HG02798 (cell line): ENCODE results near the gene FAM229A.
"Not testable (repeated sequence)": the region's sequence is repeated elsewhere in the genome, so short reads cannot be mapped to it uniquely, and the experiment has no call there.

Source experiments
- ATAC-seq: cut with Tn5 transposase; IDR thresholded peaks from one replicate; pipeline ENCODE4 v1.9.1; 2021; ENCODE audit warnings: mild to moderate bottlenecking; ENCODE audit not compliant: unreplicated experiment, poor library complexity

Gene FAM229A, protein sequence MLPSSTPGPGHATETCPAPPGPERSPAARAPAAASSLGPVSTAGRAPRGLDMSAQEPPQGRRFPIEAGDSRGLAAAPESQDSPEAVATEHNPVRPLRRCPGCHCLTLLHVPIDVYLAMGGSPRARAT

DNA sequence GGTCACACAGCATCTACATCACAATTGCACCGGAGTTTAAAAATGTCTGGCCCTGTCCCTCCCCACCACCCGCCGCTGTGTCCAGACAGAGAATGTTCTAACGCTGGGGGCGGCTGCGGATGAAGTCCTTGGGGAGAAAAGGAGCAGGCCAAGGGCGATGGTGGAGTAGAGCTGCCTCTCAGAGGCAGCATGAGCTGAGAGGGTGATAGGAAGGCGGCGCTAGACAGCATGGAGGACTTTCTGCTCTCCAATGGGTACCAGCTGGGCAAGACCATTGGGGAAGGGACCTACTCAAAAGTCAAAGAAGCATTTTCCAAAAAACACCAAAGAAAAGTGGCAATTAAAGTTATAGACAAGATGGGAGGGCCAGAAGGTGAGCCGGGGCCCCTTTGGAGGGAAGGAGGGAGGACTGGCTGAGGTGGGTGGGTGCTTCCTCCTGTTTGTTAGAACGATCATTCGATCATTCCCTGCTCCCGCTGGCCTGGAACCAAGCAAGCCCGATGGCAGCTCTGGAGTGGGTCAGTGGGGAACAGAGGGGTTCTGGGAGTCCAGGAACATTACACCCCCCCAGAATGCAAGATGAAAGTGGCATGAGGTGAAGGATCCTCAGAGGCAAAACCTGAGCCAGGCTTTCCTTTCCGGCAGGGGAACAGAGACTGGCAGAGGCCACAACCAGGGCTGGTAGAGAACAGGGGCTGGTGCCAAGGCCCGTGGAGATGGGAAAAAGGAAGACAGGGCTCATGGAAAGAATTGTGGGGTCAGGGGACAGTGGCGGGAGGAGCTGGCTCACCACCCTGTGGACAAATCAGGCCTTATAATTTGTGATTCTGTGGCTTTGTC is at the start of gene FAM229A, which contains the start of gene TSSK3:
FAM229A (minus strand) TSS at position 12 of the 840 bp plus-strand sequence. CDS start 394 bp downstream, outside the sequence.
TSSK3 (plus strand) TSS at position 66 of the 840 bp plus-strand sequence; CDS start at position 229, 163 bp downstream.
- no peak for ATAC-seq

DNA sequence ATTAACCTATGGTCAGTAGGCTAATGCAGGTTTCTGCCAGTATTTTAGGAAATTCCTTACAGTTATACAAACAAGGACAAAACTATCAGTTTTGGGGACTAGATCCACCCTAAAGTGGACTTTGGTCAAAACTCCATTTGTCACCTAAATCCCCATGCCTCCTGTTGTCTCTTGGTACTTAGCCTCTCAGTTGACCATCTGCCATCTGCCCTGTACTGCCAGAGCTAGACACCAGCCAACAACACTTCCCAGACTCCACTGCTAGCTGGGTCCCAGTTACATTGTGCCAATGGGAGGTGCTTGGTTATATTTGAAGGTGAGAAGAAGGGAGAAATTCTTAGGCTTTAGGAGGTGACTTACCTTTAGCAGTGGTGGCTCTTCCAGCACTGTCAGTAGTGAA is 49.0 kb upstream of the FAM229A start:
- no peak for ATAC-seq

DNA sequence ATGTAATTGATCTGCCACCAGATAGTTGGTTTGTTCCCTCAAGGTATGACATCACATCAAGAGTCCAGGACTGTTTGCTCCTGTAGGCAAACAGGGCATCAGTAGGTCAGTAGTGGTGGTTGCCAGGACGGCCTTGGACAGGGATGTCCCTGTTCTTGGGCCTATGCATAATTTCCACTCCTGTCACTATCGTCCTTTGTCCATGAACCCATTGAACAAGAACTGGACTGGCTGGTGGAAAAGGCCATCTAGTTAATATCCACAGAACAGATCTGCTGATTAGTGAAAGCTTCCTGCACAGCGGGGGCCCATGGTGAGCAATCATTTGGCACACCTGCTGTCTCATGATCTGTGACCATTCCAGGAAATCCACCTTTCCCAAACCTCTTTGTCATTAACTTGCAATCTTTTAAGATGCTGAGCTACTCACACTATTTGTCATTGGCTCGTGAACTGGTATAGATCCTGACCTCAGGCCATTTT is 44.4 kb upstream of the FAM229A start:
- no peak for ATAC-seq

DNA sequence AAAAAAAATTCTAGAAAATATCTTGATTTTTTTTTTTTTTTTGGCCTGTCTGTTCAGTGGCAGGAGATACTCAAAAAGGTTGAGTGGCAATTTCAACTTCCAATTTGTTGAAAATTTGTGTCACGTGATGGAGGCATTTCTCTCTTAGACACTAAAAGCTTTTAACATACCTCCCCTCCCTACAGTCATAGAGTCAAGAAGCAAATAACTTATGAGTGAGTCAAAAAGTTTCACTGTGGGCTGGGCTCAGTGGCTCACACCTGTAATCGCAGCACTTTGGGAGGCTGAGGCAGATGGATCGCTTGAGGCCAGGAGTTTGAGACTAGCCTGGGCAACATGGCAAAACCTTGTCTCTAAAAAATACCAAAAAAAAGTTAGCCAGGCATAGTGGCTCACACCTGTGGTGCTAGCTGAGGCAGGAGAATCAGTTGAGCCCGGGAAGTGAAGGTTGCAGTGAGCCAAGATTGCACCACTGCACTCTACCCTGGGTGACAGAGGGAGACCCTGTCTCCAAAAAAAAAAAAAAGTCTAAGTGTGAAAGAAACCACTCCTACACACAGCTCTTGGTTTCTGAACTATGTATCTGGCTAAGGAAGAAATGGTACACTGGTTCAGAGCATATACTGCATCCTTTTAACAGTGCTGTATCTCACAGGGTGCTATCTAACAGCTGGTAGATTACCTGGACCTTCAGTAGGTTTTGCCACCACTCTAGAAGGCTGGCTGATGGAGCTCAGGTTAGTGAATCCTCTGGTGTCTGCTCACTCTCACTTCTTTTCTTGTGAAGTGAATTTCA is 43.6 kb upstream of the FAM229A start:
- ATAC-seq, result no peak

DNA sequence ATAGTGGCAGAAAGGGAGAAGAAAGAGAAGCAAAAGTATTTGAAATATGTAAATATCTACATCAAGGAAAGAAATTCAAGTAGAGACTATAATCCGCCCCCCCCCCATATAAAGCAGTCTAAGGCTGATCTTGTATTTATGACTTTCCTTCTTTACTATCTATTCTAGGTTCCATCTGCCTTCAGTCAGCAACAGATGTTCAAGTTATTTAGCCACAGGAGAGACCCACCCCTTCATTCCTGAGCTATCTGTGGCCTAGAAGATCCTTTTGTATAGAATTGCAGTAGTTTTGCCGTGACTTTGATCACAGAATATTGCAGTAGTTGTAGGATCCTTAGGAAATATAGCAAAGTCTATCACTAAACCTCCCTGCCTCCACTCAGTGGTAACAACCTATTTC is 42.7 kb upstream of the FAM229A start:
- ATAC-seq, result no peak

DNA sequence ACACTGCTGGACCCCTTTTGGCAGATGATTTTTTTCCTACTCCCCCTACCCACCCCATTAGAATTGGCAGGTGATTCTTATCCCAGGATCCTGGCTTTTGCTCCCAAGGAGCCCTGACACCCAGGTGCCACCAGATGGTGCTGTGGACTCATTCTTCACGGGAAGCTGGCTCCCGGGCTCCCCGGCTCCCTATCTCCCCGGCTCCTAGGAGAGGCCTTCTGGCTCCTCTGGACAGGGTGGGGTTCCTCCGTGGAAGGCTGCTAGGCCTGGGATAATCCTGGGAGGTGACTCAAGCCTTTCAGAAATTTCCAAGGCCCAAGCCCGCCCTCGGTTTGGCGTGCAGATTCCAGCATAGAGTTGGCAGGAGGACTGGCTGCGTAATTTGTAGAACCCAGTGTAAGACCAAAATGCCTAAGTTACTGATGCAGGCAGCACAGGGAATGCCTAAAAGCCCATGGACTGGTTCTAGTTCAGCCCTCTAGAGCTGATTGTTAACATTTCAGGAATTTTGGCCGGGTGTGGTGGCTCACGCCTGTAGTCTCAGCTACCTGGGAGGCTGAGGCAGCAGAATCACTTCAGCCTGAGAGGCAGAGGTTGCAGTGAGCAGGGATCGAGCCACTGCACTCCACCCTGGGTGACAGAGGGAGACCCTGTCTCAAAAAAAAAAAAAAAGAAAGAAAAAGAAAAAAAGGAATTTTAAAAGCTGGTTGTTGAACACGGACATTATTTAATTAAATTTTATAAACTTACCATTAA is 38.8 kb upstream of the FAM229A start:
- no peak for ATAC-seq

DNA sequence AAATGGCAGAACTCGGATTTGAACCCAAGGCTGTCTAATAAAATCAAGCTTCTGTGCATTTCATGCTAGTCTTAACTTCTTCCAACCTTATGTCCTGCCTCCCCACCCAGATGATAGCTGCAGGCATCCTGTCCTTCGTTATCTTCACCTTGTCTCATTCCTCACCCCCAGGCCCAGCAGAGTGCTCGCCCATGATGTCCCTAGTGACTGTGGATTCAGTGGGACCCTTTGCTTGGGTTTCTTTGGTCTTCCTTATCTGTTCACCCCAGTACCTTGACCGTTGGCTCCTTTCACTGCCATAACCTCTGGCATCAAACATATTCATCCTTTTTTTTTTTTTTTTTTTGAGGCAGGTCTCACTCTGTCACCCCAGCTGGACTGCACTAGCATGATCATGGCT is 37.6 kb upstream of the FAM229A start:
- ATAC-seq, result no peak

DNA sequence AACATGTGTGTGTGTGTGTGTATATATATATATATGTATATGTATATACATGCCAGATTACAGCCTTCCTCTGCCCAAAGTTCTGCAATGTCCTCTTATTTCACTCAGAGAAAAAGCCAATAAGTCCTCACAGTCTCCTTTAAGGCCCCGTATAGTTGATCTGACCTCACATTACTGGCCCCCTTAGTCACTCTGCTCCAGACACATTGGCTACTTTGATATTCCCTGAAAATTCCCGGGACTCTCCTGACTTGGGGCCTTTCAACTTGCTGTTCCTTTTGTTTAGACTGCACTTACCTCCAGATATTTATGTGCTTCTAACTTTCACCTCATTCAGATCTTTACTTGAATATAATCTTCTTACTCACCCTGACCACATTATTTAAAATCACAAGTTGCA is 36.1 kb upstream of the FAM229A start:
- ATAC-seq, result no peak

DNA sequence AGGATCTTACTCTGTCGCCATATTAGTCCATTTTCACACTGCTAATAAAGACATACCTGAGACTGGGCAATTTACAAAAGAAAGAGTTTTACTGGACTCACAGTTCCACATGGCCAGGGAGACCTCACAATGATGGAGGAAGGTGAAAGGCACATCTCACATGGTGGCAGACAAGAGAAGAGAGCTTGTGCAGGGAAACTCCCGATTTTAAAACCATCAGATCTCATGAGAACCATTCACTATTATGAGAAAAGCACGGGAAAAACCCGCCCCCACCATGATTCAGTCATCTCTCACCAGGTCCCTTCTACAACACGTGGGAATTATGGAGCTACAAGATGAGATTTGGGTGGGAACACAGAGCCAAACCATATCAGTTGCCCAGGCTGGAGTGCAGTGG is 34.2 kb upstream of the FAM229A start:
- not testable (repeated sequence) for ATAC-seq

DNA sequence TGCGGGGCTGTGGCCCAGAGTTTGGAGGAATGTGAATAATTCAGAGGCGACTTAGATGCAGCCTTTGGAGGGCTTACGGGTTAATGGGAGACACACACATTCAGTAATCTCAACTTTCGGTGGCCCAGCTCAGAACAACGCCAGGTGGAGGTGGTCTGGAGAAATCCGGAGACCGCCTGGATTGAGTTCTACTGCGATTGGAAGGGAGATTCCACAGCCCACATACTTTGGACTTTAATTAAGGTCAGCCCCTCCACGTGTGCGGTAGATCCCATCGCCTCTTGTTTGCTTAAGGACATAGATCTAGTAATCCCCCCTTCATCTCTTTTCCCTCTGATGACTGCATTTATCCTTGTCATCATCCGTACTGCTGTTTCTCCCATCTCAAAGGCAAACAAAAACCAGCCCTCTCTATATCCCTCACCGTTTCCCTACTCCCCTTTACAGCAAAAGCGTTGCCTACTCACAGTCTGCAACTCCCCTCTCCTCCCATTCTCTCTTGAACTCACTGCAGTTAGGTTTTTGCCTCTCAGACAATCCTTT is 32.7 kb upstream of the FAM229A start:
- ATAC-seq, result no peak

DNA sequence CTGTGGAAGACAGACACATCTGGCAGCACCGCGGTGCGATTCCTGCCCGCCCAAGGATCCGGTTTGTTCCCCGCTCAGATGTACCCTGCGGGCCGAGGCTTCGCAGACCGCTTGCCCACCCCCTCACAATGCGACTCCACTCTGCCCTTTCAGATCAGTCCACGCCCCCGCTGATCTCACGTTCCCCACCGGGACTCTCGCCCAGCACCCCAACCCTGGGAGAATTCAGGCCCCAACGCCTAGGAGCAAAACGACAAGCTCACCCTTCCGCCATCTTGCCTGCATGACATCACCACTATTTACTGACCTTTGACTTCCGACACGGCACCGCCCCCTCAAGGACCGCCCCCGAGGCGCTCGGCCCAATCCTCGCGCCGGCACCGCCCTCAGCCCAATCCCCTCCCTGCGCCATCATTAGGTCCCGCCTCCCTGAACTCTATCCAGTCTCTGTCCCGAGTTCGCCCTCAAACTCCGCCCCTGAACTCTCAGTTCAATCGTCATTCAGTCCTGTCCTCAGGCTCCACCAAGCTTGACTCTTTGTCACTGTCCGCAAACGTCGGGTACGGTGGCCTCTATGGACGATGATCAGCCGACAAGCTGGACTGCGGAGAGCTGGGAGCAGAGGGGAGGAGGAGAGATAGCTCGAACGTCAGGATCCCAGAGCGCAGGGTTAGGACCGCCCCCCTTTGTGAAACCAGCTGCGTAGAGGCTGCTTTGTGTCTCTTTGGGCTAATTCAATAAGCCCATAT is 32.0 kb upstream of the FAM229A start, which contains the start of gene BSDC1:
BSDC1 (minus strand) TSS at position 301 of the 749 bp plus-strand sequence; CDS start at position 274, 27 bp downstream.
- peak; percentile 99 for ATAC-seq

DNA sequence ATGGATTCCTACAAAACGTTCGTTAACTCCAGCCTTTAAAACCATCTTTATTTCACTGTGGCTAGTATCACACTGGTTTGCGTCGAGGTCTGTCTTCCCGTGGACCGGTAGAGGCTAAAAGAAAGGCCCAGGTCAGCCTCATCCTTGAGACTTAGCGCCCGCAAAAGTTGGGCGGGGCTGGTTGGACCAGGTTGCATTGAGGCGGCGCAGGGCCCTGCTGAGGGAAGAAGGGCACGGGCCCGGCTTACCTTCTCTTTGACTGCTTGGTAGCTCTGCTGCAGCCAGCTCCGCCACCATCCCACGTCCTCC is 31.5 kb upstream of the FAM229A start:
- ATAC-seq, result peak; percentile 11

DNA sequence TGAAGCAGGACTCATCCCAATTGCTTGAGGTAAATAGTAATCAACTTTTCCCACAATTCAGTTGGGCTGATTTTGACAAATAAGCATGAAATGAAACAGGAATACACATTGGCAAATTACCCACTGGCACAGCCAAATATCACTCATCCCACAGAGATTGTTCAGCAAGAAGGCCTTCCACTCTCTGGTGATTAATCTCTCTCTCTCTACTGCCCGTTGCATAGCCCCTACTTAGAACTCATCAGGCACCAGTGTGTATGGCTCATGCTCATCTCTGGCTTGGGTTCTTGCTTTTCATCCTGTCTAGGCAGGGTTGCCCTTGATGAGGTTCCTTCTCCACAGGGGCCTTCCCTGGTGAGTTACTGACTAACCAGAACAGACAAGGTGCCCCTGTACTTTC is 30.9 kb upstream of the FAM229A start:
- no peak for ATAC-seq

DNA sequence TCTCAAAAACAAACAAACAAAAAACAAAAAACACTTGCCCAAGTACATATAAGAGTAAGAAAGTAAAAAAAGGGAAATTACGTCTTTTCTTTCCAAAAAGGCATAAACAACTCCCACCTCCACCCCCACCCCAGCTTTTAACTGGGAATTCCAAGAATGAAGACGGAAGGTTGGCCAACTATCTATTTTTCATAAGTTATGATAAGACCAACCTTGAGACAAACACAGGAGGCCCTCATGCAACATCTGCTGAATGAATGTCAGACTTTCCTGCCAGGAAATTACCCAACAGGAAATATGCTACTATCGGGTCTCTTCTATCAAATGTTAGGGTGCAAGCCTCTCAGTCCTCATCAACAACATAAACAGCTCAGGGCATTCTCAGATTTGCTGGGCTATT is 30.0 kb upstream of the FAM229A start:
- no peak for ATAC-seq

DNA sequence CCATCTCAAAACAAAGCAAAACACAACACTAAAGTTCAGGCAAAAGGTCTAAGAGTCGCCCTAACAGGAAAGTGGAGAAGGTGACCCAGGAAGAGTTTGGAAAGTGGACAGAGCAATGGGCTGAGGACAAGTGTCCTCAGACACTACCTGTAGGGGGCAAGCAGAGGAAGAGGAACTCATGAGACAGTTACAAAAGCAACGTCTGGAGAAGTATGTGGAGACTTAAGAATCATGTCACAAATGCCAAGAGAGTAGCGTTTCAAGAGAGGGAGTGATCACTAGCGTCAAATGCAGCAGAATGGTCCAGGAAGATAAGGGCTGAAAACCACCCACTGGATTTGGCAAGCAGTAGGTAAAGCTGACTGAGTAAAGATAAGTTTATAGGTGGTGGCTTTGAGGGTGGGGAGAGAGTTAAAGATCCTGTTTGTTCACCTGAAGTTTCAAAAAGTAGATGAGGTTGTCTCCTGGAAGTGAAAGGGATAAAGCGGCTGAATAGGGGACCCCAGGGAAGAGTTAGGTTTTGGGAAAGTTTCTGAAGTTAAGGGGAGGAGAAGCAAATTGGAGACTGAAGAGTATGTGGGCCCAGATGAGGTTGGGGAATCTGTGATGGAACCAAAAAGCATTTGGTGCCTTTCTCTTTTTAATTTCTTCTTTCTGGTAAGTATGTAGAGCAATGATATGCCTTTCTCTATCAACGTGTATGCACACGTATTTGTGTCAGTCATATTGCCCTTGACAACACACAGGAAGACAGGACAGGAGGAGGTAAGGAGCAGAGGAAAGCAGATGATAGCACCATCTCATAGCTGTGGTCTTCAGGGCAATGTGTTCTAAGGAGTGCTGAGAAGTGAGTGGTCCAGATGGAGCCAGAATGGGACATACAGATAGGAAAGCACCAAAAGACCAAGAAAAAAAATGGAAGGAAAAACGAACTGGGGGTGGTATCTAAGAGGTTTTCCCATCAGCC is 28.9 kb upstream of the FAM229A start:
- ATAC-seq, result no peak

DNA sequence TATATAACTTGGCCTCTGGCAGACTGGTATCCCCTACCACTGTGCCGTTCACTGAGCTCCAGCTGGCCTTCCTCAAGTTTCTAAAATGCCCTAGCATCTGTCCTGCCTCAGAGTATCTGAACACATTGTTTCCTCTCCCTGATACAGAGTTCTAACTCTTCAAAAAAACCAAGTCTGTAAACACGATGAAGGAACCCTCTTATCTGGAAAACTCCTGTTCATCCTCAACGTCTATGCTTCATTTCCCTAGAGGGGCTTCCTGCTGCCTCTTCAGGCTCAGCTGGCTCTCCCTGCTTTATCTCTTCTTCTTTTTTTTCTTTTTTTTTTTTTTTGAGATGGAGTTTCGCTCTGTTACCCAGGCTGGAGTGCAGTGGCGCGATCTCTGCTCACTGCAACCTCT is 26.4 kb upstream of the FAM229A start:
- no peak for ATAC-seq

DNA sequence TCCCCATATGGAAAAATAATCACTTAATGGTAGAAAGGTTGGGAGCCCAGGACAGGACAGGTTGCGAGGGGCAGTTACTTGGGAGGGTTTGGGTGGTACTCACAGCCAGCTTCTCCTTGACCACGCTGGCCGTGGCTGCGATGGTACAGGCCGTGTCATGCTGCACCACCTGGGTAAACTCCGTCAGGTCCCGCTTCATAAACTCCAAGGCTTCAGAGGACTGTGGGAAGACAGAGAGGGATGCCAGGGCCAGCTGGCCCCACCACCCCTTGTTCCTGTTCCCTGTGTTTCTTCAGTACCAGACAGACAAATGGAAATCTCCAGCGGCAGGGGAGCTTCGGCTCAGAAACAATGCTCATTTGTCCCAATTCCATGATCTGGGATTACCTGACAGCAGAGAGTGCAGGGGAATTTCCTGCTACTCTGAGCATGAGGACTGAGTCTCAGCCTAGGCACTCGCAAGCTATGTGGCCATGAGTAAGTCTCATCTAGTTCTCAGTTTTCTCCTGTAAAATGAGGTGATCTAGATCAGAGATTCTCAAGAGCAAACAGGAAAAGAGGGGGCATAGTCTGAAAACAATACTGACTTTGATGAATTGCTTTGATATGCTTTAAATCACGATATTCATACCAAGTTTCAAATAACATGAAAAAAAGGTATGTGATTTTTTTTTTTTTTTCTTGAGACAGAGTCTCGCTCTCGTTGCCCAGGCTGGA is 24.5 kb upstream of the FAM229A start:
- no peak for ATAC-seq

DNA sequence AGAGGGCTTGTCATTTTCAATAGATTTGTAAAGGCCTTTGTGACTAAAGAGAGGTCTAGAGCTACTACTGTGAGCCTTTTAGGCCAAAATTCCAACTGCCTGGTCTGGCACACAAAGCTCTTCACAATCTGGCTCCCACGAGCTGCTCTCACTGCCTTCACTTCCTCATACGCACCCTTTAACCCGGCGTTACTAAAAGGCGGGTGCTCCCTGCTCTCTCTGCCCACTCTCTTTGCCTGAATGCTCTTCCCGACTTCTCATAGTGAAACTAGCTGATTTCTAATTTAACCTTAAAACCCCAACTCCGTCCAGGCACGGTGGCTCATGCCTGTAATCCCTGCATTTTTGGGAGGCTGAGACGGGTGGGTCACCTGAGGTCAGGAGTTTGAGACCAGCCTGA is 17.8 kb upstream of the FAM229A start:
- ATAC-seq, result no peak
